Neuron (in vitro differentiated cells): ENCODE results near the gene SVOP.

Source experiments
- H2AFZ ChIP-seq: one replicate; pipeline ENCODE4 v1.6.1; 2013; ENCODE audit warnings: low read depth, mild to moderate bottlenecking, inconsistent platforms, low read length, moderate library complexity
- H3K27me3 ChIP-seq: one replicate; pipeline ENCODE4 v1.6.1; 2013; ENCODE audit warnings: low read length; ENCODE audit not compliant: insufficient read depth
- H3K36me3 ChIP-seq: one replicate; pipeline ENCODE4 v1.6.1; 2013; ENCODE audit warnings: low read length; ENCODE audit not compliant: insufficient read depth
- H3K4me1 ChIP-seq: one replicate; pipeline ENCODE4 v1.6.1; 2013; ENCODE audit warnings: low read length; ENCODE audit not compliant: insufficient read depth
- H3K4me3 ChIP-seq: 2 replicates; pipeline ENCODE4 v1.5.1; 2013; ENCODE audit warnings: mild to moderate bottlenecking, low read length, moderate library complexity
- H3K9me3 ChIP-seq: one replicate; pipeline ENCODE4 v1.6.1; 2013; ENCODE audit warnings: low read length

The SVOP gene

DNA sequence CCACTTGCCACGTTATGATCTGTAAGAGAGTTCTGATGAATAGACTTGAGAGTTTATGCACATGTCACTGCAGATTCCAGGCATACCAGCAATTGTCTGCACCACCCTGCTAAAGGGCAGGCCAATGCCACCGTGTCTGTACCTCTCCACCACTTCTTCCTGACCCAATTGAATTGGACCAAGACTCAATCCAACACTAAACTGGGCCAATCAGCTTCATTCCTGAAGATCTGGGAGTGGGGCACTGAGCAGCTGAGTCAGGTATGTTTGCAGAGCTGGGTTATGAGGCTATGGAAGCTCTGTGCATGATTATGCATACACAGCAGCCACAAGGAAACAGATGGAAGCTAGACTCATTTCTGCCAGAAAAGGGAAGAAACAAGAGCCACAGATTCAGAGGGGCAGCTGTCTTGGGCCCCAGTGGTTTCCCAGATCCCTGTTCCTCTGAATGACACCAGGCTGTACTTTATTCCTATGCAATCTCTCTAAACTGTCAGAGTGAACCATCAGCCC lies 113.0 kb downstream of the SVOP start:
- no peak overlapping the region for H3K4me3 ChIP-seq
- peaks cover 2% of the 10 kb centered on the region for H3K9me3 ChIP-seq
- no peak overlapping the region for H2AFZ ChIP-seq
- H3K4me1 ChIP-seq = peaks cover 19% of the 10 kb centered on the region
- no peaks in the 10 kb centered on the region for H3K27me3 ChIP-seq
- no peaks in the 10 kb centered on the region for H3K36me3 ChIP-seq

DNA sequence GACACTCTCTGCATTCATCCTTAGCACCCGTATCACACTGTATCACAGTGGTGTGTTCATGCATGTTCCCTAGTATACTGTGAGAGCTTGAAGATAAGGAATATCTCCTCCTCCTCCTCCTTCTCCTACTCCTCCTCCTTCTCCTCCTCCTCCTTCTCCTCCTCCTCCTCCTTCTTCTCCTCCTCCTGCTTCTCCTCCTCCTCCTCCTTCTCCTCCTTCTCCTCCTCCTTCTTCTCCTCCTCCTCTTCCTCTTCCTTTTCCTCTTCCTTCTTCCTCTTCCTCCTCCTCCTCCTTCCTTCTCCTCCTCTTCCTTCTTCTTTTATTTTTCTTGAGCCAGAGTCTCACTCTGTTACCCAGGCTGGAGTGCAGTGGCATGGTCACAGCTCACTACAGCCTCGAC lies 113.9 kb downstream of the SVOP start:
- no peak overlapping the region for H2AFZ ChIP-seq
- H3K4me1 ChIP-seq = peaks cover 19% of the 10 kb centered on the region
- no peak overlapping the region for H3K4me3 ChIP-seq
- H3K36me3 ChIP-seq = no peaks in the 10 kb centered on the region
- H3K27me3 ChIP-seq = no peaks in the 10 kb centered on the region
- peaks cover 2% of the 10 kb centered on the region for H3K9me3 ChIP-seq

DNA sequence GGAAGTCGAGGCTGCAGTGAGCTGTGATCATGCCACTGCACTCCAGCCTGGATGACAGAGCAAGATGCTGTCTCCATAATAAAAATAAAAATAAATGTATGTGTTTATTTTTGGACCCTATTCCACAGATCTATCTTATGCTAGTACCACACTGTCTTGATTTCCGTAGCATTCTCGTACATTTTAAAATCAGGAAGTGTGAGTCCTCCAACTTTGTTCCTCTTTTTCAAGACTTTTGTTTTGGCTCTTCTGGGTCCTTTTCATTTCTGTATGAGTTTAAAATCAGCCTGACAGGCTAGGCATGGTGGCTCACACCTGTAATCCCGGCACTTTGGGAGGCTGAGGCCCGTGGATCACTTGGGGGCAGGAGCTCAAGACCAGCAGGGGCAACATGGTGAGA lies 115.1 kb downstream of the SVOP start:
- peaks cover 2% of the 10 kb centered on the region for H3K9me3 ChIP-seq
- H3K4me3 ChIP-seq = no peak overlapping the region
- H3K36me3 ChIP-seq = no peaks in the 10 kb centered on the region
- no peak overlapping the region for H2AFZ ChIP-seq
- H3K4me1 ChIP-seq = peaks cover 15% of the 10 kb centered on the region
- H3K27me3 ChIP-seq = no peaks in the 10 kb centered on the region

DNA sequence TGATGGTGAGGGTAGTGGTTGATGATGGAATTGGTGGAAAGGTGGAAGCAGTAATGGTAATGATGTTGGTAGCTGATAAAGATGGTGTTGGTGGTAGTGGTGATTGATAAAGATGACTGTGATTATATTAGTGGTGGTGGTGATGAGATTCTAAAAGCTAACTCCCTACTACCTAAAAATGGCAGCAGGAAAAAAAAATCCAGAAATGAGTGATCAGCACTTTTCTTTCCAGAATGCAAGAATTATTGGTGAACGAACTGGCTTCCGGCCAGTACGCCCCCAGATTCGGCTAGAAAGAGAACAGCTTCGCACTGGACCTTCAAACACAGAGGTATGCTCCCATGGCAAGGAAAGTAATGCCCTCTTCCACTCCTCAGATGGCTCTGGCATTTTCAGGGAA lies 121.7 kb downstream of the SVOP start:
- H3K4me1 ChIP-seq = no peaks in the 10 kb centered on the region
- H3K9me3 ChIP-seq = no peaks in the 10 kb centered on the region
- H3K36me3 ChIP-seq = no peaks in the 10 kb centered on the region
- no peak overlapping the region for H3K4me3 ChIP-seq
- no peak overlapping the region for H2AFZ ChIP-seq
- no peaks in the 10 kb centered on the region for H3K27me3 ChIP-seq

DNA sequence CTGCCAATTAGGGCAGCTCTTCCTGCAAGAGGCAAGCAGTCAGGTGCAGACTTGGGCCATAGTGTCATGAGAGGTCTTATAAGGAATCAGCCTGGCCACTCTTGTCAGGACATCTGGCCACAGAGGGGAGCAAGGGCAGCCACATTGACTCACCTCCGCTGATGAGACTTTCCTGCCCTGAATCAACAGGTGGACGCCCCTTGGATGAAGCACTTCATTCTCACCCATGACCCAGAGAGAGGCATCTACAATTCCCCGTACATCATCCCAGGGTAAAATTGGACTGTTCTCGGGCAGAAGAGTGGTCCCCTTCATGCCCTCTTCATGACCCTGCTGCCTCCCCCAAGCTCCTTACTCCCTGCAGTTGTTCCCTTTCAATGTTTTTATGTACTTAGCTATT lies 124.1 kb downstream of the SVOP start:
- H3K4me1 ChIP-seq = no peaks in the 10 kb centered on the region
- no peaks in the 10 kb centered on the region for H3K36me3 ChIP-seq
- H3K4me3 ChIP-seq = no peak overlapping the region
- H3K9me3 ChIP-seq = no peaks in the 10 kb centered on the region
- H3K27me3 ChIP-seq = no peaks in the 10 kb centered on the region
- H2AFZ ChIP-seq = no peak overlapping the region

DNA sequence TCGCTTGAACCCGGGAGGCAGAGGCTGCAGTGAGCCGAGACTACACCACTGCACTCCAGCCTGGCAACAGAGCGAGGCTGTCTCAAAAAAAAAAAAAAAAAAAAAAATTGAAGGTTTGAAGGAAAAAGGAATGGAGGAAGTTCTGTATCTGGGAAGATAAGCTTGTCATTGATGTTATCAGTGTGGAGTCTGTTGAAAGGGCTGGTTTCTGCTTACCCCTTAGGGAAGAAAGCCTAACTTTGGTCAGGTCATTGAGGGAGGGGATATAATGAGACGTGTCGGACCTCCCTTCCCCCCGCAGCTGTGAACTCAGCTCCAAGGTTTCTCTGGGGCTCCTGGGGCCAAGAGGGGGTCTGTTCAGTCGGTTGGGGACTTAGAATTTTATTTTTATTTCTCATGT lies 124.5 kb downstream of the SVOP start:
- Histone ChIP-seq H3K4me1 (no peaks in the 10 kb centered on the region), H3K36me3 (no peaks in the 10 kb centered on the region), H3K9me3 (no peaks in the 10 kb centered on the region), H2AFZ (no peak overlapping the region), H3K4me3 (no peak overlapping the region), H3K27me3 (no peaks in the 10 kb centered on the region)

DNA sequence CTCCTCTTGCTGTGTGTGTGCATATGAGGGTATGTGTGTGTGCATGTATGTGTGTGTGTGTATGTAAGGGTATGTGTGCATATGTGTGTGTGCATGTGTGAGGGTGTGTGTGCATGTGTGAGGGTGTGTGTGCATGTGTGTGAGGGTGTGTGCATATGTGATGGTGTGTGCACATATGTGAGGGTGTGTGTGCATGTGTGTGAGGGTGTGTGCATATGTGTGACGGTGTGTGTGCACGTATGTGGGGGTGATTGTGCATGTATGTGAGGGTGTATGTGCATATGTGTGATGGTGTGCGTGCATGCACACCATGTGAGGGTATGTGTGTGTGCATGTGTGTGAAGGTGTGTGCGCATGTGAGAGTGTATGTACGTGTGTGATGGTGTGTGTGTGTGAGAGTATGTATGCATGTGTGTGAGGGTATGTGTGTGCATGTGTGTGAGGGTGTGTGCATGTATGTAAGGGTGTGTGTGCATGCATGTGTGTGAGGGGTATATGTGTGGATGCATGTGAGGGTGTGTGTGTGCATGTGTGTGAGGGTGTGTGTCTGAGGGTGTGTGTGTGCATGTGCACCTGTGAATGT lies 125.6 kb downstream of the SVOP start:
- H2AFZ ChIP-seq = no peak overlapping the region
- no peaks in the 10 kb centered on the region for H3K27me3 ChIP-seq
- H3K4me3 ChIP-seq = no peak overlapping the region
- no peaks in the 10 kb centered on the region for H3K9me3 ChIP-seq
- no peaks in the 10 kb centered on the region for H3K36me3 ChIP-seq
- H3K4me1 ChIP-seq = no peaks in the 10 kb centered on the region

DNA sequence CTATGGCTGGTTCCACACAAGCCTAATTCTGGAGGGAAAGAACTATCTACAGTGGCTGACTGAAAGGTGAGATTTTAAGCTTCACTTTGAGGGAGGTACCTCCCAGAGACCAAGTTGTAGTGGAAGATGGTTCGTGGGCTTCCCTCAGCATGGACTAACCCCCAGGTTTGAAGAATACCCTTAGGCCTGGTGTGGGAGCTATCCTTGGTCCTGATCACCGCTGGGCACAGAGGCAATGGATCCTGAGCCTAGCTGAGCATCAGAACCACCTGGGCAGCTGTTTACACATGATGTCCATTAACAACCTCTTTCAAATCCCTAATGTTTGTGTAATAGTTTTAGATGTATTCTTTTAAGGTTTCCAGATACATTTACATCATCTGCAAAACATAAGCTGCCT lies 130.7 kb downstream of the SVOP start:
- H3K36me3 ChIP-seq = no peaks in the 10 kb centered on the region
- no peak overlapping the region for H2AFZ ChIP-seq
- no peaks in the 10 kb centered on the region for H3K27me3 ChIP-seq
- H3K9me3 ChIP-seq = no peaks in the 10 kb centered on the region
- no peak overlapping the region for H3K4me3 ChIP-seq
- H3K4me1 ChIP-seq = no peaks in the 10 kb centered on the region

DNA sequence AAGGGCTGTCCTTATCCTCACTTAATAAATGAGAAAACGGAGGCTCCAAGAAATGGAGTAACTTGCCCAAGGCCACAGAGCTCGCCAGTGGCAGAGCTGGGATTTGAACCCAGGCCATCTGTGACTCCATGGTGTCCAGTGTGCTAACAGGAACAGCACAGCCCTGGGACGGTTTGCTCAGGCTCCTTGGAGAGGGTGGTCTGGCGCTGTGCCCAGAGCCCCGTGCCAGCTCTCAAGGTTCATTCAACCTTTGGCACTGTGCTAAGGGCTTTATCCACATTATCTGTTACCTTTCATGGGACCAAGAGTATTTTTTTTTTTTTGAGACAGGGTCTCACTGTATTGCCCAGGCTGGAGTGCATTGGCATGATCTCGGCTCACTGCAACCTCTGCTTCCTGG lies 132.8 kb downstream of the SVOP start:
- Histone ChIP-seq H2AFZ (no peak overlapping the region), H3K4me3 (no peak overlapping the region), H3K9me3 (no peaks in the 10 kb centered on the region), H3K4me1 (no peaks in the 10 kb centered on the region), H3K27me3 (no peaks in the 10 kb centered on the region), H3K36me3 (no peaks in the 10 kb centered on the region)

DNA sequence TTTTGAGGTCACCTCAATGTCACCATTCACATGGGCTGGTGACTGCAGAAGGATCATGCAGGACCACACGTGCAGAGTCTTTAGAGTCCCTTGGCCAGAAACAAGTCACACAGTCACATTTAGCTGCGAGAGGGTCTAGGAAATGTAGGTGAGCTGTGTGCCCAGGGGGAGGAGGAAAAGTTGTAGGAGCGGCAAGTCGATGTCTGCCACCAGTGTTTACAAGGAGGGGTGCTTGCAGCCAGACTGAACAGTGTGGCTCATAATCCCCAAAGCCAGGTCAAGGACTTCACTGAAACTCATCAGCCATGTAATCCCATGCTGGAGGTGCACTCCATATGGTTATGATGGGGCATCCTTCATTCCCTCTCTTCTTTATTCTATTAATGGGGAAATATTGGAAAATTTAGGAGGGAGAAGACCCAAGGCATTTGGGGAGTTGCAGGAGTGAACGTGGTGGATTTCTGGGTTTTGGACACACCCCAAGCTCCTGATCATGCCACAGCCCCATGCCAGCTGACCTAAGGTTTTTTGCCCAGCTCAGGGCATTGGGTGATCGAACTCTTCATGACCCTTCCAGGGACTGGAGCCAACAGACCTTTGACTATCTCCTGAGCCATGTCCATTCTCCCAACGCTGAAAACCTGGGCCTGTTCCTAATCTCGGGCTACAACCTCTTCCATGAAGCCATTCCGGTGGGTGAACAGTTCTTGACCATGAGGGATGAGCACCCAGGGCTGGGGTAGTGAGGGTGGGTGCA lies 133.8 kb downstream of the SVOP start:
- Histone ChIP-seq H3K27me3 (no peaks in the 10 kb centered on the region), H3K4me1 (no peaks in the 10 kb centered on the region), H2AFZ (no peak overlapping the region), H3K4me3 (no peak overlapping the region), H3K9me3 (no peaks in the 10 kb centered on the region), H3K36me3 (no peaks in the 10 kb centered on the region)

DNA sequence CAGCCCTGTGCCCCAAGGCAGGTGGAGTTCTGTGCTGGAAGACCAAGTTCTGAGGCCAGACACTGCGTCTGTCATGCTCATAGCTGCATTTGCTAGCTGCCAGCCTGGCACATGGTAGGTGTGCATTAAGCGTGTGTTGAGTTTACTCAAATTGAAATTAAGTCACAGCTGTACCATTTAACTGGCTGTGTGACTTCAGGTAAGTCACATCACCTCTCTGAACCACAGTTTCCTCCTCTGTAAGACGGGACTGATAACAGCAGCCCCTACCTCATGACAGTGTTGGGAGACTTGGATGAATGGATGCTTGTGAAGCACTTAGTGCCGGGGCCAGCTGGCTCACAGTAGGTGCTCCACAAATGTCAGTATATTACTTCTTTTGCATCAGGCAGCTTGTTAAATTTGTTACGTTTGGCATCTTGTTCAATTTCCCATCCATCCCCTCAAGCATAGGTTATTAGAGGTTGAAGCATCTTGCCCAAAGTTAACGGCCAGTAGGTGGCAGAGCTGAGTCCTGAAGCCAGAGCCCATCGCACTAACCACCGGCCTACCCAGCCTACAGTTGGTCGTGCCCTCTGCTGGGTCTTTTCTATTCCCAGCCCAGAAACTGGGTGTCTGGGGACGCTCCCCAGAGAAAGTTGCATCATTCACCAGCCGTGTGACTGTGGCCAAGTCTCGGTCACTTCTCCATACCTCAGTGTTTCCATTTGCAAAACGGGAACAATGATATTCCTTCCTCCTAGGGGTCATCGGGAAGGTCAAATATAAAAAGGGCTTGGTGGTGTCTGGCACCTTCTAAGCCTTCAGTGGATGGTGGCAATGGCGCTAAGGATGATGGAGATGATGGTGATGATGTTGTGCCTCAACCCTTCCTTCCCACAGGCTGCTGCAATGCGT lies 136.5 kb downstream of the SVOP start:
- Histone ChIP-seq H3K36me3 (no peaks in the 10 kb centered on the region), H3K27me3 (peaks cover 4% of the 10 kb centered on the region), H3K4me3 (no peak overlapping the region), H3K9me3 (no peaks in the 10 kb centered on the region), H2AFZ (no peak overlapping the region), H3K4me1 (no peaks in the 10 kb centered on the region)

DNA sequence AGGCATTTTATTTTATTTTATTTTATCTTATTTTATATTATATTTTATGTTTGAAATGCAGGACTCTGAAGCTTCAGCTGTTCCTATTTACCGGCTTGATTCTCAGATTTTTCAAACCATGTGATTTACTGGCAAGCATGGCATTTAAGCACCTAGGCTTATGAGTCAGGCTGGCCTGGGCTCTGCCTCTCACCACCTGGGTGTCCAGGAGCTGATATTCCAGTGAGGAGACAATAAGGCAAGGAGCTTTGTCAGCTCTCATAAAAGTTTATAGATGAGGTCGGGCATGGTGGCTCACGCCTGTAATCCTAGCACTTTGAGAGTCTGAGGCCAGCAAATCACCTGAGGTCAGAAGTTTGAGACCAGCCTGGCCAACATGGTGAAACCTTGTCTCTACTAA lies 138.9 kb downstream of the SVOP start:
- no peak overlapping the region for H3K4me3 ChIP-seq
- no peaks in the 10 kb centered on the region for H3K36me3 ChIP-seq
- H2AFZ ChIP-seq = no peak overlapping the region
- H3K9me3 ChIP-seq = no peaks in the 10 kb centered on the region
- no peaks in the 10 kb centered on the region for H3K4me1 ChIP-seq
- H3K27me3 ChIP-seq = peaks cover 4% of the 10 kb centered on the region

DNA sequence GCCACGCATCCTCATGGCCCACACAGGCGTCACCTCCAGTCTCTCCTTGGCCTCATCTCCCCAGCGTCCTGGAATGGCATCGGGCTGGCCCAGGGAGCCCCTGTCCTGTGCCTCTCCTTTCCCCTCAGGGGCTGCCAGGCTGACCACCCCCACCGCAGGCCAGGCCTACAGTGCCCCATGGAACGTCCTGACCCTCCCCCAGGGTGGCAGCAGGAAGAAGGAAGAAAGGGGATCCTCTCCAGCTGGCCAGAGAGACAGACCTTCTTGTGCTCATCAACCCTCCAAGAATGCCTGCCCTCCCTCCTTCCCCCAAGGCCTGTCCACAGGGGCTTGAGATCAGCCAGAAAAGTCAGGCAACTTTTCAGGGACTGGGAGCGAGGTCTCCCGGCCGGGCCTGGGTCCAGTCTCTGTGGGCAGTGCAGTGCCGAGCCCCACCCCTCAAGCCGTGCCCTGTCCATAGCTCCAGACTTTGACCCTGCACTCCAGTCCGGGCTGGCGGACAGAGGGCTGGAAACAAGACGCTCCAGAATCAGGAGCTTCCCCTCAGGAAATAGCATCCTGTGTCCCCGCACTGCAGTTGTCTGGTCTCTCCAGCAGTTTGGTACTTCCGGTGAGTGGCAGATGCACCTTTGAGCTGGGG lies 141.1 kb downstream of the SVOP start, which contains the start of gene DAO:
TSS of gene DAO (plus strand) at position 478 of the 640 bp plus-strand sequence. CDS start 4,915 bp downstream, outside the sequence.
- Histone ChIP-seq H3K4me3 (no peak within 1 kb of the TSS), H3K36me3 (no peaks in the 10 kb centered on the region), H3K4me1 (no peaks in the 10 kb centered on the region), H3K9me3 (no peaks in the 10 kb centered on the region), H2AFZ (no peak within 1 kb of the TSS), H3K27me3 (peaks cover 4% of the 10 kb centered on the region)
